ENCODE measurements around the gene MCOLN2. TPM values are rescaled to one million over a fixed set of nuclear protein-coding genes. Genes with fewer than 3 reads are reported as not detected.

Gene MCOLN2
- total RNA-seq = not detected in 2 replicates

GRCh38 chr1:84996846-84997666, at the start of gene MCOLN2:
Gene MCOLN2, minus strand, starts transcription at chr1:84997113. Its CDS starts 241 bp downstream, at chr1:84996872.

DNA sequence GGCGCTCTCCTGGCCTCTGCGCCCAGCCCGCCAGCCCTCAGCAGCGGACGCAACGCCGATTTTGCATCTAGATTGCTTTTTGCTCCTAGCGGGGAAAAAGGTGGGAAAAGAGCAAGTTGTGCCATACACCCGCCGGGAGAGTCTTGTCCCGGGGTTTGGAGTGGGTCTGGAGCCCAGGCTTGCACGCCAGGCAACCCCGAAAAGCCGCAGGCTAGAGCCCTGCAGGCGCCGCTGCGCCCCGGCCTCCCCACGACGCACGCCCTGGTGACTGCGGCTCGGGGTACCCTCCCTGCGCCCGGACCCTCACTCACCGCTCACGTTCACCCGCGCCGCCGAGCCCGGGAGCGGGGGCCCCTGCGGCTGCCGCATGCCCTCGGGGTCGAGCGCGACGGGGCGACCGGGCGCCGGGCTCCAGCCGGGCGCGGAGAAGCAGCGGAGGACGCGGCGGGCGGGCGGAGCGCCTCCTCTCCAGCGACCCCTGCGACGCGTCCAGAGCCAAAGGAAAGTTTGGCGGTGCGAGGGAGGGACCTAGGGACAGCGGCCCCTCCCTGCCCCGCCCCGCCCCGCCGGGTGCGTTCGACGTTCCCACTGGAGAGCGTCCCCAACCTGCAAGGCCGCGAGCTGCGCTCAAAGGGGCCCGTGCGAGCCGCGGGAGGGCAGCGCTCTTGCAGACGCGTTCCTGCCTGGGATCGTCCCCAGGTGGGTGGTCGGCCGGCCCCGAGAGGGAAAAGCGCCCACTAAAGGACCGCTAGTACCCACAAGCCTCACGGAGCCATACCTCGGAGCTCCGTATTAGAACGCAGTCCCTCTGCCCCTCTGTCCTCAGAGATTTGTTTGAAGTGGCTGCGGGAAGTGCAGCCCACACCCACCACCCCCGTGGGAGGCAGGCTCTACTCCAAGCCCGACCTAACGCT, 104.0 kb downstream of the MCOLN2 start, which contains the start of gene LPAR3:
TSS of gene LPAR3 (minus strand) at position 502 of the 914 bp plus-strand sequence. CDS start 27,086 bp downstream, outside the sequence.

Other genes starting within 250 kb of the MCOLN2 start
- 0.13 TPM in 1 of 2 replicates, not detected in the other for gene LPAR3, start 103.9 kb downstream of the MCOLN2 start, total RNA-seq
- gene MCOLN3, start 51.4 kb upstream of the MCOLN2 start, total RNA-seq = not detected in 2 replicates
- gene SYDE2, start 203.9 kb upstream of the MCOLN2 start, total RNA-seq = 0.49 and 13.4 TPM in 2 replicates

All from bladder microvascular endothelial cell (primary cell).